GF-D8 (cell line): Measurements from ENCODE around the gene FAM13A.
A peak's percentile ranks its signal among the peaks of the same experiment; 100 is the strongest.

Experiments used
- DNase-seq: peaks from one replicate; lab custom pipeline; 2025; lab: John Stamatoyannopoulos, UW

Gene FAM13A

GRCh38 chr4:88843067-88843685 lies 213.8 kb downstream of the FAM13A start:
- DNase-seq, result no peak

- no peak for DNase-seq
Observed at GRCh38 chr4:88841635-88842034, 215.3 kb downstream of the FAM13A start.

- DNase-seq, result no peak
Observed at GRCh38 chr4:88836216-88836615, 220.8 kb downstream of the FAM13A start.

- no peak for DNase-seq
Observed at GRCh38 chr4:88831031-88831430, 226.0 kb downstream of the FAM13A start.

GRCh38 chr4:88830598-88830997 lies 226.4 kb downstream of the FAM13A start:
- DNase-seq, result no peak

- DNase-seq, result no peak
Observed at GRCh38 chr4:88828842-88829571, 228.0 kb downstream of the FAM13A start.

GRCh38 chr4:88827442-88827841 lies 229.5 kb downstream of the FAM13A start:
- DNase-seq, result no peak

GRCh38 chr4:88826771-88827170 lies 230.2 kb downstream of the FAM13A start:
- no peak for DNase-seq

- DNase-seq, result no peak
Observed at GRCh38 chr4:88825931-88826330, 231.1 kb downstream of the FAM13A start.

GRCh38 chr4:88823058-88823919 lies 233.7 kb downstream of the FAM13A start:
- peak; percentile 63 for DNase-seq

GRCh38 chr4:88822034-88822789 lies 234.8 kb downstream of the FAM13A start:
- no peak for DNase-seq

GRCh38 chr4:88821522-88821921 lies 235.5 kb downstream of the FAM13A start:
- DNase-seq, result no peak

GRCh38 chr4:88820698-88821415 lies 236.1 kb downstream of the FAM13A start:
- DNase-seq, result no peak

- no peak for DNase-seq
Observed at GRCh38 chr4:88819818-88820697, 236.9 kb downstream of the FAM13A start.

GRCh38 chr4:88818631-88819470 lies 238.1 kb downstream of the FAM13A start:
- no peak for DNase-seq

- DNase-seq, result no peak
Observed at GRCh38 chr4:88817740-88818139, 239.2 kb downstream of the FAM13A start.

GRCh38 chr4:88816360-88816759 lies 240.6 kb downstream of the FAM13A start:
- no peak for DNase-seq

GRCh38 chr4:88814043-88814617 lies 242.9 kb downstream of the FAM13A start:
- DNase-seq, result no peak

GRCh38 chr4:88813013-88813412 lies 244.0 kb downstream of the FAM13A start:
- DNase-seq, result no peak
